Right forelimb (tissue), 1 donor: ENCODE results near the gene TMEM238.

ENCODE experiments used
- DNase-seq: peaks from one replicate; pipeline ENCODE4 v3.0.0-alpha.2; 2018

The TMEM238 gene

DNA sequence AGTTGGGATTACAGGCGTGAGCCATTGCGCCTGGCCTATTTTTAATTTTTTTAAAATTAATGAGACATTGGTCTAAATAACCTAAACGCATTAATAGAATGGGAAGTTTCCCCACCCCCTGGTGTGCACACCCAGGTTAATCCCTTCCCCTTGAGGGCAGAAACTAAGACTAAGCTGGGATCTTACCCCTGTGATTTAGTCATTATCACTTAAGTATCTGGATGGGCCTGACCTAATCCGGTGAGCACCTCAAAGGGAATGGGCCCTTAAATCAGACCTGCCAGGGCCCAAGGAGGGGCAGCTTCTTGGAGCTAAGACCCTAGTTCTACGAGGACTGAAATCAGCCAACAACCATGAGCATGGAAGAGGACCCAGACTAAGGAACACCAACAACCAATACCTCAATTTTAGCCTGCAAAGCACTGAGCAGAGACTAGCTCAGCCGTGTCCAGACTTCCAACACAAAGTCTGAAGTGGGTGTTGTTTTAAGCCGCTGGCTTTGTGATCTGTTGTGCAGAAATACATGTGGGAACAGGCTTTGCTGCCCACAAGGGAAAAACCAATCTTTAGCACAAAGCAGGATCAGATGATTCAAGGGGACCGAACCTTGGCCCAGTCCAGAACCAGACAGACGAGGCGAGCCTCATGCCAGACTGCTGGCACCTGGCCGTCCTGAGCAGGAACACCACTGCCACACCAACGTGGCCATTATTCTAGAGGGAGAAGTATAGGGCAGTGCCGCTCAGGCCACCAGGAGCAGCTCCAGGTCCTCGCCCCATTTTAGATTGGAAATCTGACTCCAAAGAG, 16.4 kb upstream of the TMEM238 start:
- DNase-seq = no peak

DNA sequence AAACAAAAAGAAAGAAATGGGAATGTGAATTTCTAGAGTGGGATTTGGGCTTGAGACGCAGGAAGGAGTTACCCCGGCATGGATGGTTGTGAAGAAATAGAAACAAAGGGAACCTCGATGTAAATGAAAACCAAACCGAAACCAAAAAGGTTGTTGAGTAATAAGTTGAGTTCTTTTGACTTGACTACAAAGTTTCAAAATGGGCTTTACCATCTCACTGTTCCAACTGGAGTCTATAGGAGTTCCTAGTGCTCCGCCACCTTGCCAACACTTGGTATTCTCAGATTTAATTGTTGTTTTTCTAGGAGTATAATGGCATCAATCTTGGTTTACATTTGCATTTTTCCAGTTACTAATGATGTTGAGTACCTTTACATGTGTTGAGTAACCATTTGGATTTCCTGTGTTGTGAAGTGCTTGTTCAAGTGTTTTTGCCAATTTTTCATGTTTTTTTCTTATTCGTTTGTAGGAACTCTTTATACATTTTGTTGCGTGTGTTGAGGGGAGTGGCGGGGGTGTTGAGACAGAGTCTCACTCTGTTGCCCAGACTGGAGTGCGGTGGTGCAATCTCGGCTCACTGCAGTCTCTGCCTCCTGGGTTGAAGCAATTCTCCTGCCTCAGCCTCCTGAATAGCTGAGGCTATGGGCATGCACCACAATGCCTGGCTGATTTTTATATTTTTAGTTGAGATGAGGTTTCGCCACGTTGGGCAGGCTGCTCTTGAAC, 14.3 kb upstream of the TMEM238 start:
- DNase-seq = no peak

DNA sequence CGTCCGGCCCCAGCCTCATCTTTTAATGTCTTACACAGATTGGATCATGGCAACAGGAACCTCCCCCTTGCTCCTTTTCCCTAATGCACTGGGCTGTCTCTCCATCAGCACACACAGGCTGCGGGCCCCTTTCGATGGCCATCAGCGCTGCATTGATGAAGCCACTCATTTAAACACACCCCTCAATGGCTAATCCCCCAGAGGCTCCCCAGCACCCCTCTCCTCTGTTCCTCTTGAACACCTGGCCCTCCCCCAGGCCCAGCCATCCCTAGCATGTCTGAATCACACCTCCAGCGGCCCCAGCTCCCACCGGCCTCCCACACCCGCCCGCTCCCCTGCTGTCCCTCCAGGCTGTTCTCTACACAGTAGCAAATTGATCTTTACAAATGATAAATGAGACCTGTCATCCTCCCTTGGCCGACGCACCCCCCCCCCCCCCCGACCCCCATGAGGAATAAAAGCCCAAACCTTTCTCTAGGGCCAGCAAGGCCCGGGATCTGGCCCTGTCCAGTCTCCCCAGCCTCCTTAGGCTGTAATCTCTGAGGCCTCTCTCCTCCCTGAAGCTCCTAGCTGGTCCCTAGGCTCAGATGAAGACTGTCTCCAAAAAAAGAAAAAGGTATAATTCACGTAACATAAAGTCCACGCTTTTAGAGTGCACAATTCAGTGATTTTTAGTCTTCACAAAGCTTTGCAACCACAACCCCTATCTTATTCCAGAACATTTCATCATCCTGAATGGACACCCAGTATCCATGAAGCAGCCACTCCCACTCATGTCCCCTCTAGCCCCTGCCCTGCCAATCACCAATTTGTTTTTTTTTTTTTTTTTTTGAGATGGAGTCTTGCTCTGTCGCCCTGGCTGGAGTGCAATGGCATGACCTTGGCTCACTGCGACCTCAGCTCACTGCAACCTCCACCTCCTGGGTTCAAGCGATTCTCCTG, 9.0 kb upstream of the TMEM238 start:
- DNase-seq = no peak

DNA sequence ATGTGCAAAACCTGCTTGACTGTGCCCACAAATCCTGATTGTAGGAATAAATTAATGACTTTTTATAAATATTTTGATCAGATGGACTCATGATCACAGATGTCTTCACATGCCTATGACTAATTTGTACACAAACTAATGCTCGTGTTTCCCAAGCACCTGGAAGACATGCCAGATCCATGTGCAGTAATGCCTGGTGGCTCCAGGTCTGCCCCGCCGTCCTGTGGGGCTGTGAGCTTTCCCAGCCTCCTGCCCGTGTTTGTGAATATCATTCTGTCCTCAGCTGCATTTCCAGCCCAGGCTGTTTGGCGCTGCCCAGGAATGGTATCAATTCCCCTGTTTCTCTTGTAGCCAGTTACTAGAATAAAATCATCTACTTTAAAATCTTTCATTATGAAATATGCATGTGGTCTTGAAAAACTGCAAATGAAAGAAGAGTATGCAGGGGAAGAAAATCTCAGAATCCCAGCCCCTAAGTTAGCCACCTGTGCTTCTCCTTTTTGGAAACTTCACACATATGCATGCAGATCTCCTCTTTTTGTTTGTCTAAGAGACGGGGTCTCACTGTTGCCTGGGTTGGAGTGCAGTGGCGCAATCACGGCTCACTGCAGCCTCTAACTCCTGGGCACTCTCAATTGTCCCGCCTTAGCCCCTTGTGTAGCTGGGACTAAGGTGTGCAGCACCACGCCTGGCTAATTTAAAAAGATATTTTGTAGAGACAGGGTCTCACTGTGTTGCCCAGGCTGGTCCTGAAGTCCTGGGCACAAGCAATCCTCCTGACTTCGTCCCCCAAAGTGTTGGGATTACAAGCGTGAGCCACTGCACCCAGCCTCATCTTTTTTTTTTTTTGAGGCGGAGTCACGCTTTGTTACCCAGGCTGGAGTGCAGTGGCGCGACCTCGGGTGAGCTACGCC, 7.9 kb upstream of the TMEM238 start:
- no peak for DNase-seq

DNA sequence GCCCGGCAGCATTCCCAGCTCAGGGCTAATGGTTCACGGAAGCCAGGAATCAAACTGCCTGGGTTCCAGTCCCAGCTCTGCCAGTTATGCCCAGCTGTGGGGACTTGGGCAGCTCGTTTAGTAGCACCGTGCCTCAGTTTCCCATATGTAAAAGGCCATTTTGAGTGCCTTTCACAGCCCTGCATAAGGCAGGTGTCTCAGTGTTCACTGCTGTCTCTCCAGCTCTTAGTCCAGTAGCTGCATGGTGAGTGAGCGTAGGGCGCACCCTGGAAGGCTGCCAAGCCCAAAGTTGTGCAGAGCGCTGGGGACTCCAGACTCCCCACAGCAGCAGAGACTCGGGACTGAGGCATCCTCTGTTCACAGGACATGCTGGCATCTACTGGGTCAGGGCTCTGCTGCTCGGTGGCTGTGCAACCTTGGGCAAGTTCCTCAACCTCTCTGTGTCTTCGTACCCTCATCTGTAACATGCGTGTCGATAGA, 7.1 kb upstream of the TMEM238 start:
- no peak for DNase-seq

DNA sequence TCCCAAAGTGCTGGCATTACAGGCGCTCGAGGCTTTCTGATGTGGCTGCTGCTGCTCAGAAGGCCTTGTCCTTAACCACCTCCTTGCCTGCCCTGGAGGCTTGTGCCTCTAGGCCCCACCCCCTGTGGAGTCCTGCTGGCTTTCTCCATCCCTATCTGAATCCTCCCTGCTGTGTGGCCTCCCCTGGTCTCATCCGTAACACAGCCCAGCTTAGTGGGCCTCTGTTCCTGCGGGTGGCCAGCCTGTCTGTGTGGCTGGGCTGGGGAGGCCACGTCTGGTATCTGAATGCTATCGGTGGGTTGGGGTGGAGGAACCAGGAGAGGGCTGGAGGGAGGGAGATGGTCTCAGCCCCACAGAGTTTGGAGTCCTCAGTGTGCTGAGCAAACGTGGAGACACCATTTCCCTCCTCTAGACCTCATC, 6.4 kb upstream of the TMEM238 start:
- DNase-seq = no peak

DNA sequence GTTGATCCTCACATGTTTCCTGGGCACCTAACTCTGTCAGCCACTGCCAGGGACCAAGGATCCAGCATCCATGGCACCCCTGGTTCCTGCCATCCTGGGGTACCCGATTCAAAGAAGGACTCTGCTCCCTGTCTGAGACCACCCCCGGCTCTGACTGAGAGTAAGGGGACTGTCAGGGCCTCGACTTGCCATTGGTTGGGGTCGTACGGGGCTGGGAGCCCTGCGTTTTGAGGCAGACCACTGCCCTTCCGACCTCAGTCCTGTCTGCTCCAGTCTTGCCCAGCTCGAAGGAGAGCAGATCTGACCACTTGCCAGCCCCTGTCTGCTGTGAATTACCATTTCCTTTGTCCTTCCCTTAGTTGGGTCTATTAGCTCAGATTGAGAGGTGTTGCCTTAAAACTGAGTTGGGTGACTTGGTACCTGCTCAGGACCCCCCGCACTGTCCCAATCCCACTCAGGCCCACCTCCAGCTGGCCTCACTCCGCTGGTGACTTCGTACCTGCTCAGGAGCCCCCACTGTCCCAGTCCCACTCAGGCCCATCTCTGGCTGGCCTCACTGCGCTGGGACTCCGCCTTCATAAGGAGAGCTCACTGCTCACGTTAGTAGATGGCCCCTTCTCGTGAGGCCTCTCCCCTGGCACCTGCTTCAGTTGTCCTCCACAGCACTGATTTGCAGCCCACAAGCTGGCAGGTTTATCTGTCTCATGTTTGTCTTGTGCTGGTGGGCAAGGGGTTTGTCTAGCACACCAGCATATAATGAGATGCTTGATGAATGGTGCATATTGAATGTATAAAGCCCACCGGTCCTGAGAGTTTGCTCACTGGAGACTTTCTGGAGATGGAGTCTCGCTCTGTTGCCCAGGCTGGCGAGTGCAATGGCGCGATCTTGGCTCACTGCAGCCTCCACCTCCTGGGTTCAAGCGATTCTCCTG, 5.6 kb upstream of the TMEM238 start:
- no peak for DNase-seq

DNA sequence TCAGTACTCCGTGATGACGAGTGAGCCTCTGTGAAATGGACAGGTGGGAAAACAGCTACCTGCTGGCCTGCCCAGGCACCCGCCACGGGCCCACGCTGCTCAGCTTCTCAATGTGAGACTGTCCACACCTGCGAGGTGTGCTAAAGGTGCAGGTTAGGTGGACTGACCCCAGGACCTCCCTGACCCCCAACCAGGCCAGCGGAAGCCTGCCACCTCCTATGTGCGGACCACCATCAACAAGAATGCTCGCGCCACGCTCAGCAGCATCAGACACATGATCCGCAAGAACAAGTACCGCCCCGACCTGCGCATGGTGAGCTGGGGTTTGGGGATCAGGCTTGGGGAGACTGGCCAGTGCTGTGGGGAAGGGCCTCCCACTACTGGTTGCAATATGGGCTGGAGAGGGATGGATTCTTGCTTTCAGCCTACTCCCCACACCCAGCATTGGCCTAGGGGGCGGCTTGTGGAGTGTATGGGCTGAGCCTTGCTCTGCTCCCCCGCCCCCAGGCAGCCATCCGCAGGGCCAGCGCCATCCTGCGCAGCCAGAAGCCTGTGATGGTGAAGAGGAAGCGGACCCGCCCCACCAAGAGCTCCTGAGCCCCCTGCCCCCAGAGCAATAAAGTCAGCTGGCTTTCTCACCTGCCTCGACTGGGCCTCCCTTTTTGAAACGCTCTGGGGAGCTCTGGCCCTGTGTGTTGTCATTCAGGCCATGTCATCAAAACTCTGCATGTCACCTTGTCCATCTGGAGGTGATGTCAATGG, 3.8 kb upstream of the TMEM238 start:
- no peak for DNase-seq

DNA sequence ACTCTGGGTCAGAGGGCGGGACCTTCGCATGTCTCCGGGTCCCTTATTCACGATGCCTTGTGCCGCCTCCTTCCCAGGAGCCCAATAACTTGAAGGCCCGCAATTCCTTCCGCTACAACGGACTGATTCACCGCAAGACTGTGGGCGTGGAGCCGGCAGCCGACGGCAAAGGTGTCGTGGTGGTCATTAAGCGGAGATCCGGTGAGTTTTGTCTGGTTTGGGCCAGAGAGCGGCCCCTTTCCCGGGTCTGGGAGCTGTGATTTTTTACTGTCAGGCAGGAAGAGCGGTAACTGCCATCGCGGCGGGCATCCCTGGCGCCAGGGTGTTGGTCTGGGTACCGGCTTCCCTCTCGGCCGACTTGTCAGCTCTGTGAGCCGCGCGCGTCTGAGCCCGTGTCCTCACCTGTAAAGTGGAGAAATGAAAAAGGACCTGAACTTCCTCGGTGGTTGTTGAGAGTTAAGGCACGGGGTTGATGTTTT, 2.4 kb upstream of the TMEM238 start:
- DNase-seq = no peak

DNA sequence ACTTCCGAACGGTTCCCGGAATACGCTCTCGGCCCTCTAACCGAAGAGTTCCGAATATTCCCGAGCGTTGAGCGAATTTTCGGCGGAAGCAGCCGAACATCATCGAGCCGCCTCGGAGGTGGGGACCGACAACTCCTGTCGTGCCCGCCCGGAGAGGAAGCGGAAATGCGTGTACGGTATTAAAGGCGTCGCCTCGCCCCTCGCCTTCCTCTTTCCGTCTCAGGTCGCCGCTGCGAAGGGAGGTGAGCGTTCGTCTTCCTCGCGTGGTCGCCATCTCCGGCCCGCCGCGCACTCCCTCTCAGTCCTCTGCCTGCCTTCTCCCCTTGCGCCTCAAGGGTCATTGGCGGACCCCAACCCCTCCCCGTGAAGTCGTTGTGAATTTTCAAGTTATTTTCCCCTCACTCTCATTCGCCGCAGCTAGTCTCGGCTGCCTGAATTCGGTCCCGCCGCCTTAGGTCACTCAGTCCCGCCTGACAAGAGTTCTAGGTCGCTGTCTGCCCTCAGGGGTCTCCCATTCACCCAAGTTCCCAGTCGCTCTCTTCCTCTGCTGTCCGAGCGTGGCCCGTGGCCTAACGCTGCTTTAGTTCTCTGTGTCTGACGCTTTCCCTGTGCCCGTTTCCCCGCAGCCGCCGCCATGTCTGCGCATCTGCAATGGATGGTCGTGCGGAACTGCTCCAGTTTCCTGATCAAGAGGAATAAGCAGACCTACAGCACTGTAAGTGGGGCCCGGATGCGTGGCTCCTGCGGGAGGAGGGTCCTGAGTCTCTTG, 1.8 kb upstream of the TMEM238 start, which contains the start of gene RPL28:
RPL28 (plus strand) TSS at position 209 of the 769 bp plus-strand sequence; CDS start at position 635, 426 bp downstream.
- peak; percentile 98 for DNase-seq

DNA sequence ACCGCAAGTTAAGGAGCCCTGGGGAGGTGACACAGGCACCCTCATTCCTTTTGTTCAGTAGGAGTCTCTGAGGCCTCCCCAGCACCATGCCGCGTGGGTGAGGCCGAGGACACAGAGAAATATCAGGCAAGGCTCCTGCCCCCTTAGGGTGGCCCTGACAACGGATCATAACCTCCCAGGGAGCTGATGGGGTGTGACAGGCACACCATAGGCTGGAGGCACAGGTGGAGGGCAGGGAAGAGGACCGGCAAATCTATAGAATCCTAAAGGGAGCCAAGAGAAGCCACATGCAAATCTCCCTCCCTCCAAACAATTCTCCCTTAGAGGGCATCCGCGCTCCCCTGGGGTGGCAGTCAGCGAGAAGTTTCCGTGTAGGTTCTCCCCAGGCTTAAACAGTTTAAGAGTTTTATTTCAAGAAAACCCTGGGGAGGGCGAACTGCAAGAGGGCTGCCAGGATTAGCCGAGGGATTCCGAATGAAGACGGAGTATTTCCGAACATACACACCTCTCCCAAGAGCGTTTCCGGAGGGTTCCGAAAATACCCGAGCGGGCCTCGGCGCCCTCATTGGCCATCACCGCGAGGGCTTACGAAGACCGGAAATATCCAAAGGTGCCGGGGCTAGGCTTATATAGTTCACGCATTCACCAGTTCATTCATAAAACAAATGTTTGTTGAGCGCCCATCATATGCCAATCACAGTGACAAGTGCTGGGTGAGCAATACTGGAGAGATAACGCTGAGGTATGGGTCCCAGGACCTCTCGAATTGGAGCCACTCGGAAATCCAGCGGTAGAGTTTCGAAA, 1.0 kb upstream of the TMEM238 start:
- DNase-seq = peak; percentile 96

DNA sequence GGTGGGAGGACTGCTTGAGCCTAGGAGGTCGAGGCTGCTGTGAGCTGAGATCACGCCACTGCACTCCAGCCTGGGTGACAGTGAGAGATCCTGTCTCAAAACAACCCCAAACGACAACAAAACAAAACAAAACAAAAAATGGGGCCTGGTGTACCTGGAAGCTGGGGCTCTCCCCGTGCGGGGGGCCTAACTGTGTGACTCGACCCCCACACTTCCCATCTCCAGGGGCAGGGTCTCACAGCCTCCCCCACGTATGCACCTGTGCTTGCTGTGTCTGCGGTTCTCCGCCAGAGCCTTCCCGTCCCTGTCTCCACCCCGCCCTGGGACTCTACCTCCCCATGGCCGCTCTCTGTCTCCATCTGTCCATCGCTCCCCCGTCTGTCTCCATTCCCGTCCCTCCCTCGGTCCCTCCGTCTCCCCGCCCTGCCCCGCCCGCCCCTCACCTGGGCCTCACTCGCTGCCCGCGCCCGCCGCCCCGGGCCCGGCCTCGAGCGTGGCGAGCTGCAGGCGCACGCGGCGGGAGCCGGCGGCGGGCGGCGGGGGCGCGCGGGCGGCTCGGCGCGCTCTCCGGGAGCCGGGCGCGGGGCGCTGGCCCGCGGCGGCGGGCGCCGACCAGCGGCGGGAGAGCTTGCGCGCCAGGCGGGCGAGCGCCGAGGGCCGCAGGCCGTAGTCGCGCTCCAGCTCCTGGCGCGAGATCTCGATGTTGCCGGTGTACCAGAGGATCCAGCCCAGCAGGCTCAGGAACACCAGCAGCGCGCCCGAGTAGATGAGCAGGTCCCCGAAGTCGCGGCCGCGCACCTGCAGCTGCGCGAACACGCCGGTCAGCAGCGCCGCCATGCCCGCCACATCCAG, 587 bp downstream of the TMEM238 start:
- peak; percentile 72 for DNase-seq

DNA sequence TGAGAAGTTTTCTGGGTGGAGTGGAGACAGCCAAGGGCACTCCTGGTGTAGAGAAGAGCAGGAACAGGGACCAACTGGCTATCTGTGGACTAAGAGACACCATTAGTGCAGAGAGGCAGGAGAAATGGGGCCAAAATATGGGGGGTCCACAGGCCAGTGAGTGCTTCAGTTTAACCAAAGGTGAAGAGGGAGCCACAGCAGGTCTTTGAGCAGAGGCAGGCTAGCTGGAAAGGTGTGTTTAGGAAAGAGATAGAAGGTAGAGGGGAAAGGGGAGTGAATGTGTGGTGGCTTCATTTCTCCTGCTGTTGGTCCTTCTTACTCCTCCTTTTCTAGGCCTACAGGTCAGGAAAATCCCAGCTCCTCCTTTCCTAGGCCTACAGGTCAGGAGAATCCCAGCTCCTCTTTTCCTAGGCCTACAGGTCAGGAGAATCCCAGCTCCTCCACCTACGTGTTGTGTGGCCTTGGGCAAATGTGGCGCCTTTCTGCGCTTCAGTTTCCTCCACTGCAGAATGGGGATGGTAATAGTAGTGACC, 1.5 kb downstream of the TMEM238 start:
- DNase-seq = no peak

DNA sequence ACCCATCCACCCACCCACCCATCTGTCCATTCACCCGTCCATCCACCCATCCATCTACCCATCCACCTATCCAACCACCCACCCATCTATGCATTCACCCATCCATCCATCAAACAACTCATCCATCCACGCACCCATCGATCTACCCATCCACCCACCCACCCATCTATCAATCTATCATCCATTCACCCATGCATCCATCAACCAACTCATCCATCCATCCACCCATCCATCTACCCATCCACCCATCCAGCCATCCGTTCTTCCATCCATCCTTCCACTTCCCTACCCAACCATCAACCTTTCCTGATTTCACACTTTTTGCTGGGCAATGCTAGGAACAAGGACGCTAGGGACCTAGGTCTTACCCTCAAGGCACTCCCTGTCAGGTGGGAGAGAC, 2.1 kb downstream of the TMEM238 start:
- no peak for DNase-seq

DNA sequence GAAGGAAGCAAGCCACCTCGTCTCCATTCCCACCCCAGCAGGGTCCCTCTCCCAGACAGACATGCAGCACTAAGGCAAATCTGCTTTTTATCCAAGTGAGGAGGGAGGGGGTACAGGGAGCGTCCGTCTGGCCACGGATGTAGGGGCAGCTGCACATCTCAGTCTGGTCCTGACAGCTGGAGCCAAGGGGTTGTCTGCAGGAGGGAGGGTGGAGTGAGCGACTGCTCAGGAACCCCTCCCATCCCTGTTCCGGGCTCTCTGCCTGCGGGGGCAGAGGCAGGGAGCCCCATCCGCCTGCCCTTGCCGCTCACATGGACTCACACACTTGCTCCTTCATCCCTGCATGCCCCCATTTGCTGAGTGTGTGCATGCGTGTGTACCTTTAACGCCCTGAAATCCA, 4.9 kb downstream of the TMEM238 start:
- peak; percentile 60 for DNase-seq

DNA sequence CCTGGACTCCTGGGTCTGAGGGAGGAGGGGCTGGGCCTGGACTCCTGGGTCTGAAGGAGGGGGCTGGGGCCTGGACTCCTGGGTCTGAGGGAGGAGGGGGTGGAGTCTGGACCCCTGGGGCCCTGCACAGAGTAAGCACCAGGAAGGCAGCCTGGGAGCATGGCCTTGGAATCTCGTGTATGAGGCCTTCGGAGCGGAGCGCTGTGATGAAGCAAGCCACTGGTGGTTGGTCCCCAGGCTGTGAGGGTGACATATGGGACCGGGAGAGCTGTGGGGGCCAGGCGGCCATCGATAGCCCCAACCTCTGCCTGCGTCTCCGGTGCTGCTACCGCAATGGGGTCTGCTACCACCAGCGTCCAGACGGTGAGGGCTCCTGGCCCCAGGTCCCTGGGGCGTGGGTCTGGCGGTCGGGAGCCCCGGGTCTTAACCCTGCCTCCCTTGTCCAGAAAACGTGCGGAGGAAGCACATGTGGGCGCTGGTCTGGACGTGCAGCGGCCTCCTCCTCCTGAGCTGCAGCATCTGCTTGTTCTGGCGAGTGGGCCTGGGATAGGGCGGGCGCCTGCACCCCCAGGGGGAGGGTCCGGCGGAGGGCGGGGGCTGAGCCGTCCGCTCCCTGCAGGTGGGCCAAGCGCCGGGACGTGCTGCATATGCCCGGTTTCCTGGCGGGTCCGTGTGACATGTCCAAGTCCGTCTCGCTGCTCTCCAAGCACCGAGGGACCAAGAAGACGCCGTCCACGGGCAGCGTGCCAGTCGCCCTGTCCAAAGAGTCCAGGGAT, 6.5 kb downstream of the TMEM238 start:
- DNase-seq = peak; percentile 55
